ENCODE data around the gene SYT14. TPM values are rescaled to one million over a fixed set of nuclear protein-coding genes. Genes with fewer than 3 reads are reported as not detected.
"Not testable (repeated sequence)": the region's sequence is repeated elsewhere in the genome, so short reads cannot be mapped to it uniquely, and the experiment has no call there.

SYT14 gene
- total RNA-seq, 1 donor from 2014 or later = 0.20 TPM

- DNase-seq (ENCODE audit: low read depth, low spot score) = no peak
Observed at GRCh38 chr1:210024996-210025395, 87.0 kb downstream of the SYT14 start.

- DNase-seq (ENCODE audit: low read depth, low spot score) = no peak
Observed at GRCh38 chr1:210025870-210026269, 87.9 kb downstream of the SYT14 start.

- DNase-seq (ENCODE audit: low read depth, low spot score) = no peak
Observed at GRCh38 chr1:210027994-210028393, 90.0 kb downstream of the SYT14 start.

- DNase-seq (ENCODE audit: low read depth, low spot score) = no peak
Observed at GRCh38 chr1:210031473-210031872, 93.5 kb downstream of the SYT14 start.

- no peak for DNase-seq (ENCODE audit: low read depth, low spot score)
Observed at GRCh38 chr1:210043058-210043457, 105.0 kb downstream of the SYT14 start.

GRCh38 chr1:210049616-210050015 lies 111.6 kb downstream of the SYT14 start:
- no peak for DNase-seq (ENCODE audit: low read depth, low spot score)

- not testable (repeated sequence) for DNase-seq (ENCODE audit: low read depth, low spot score)
Observed at GRCh38 chr1:210050491-210050890, 112.5 kb downstream of the SYT14 start.

GRCh38 chr1:210053126-210053525 lies 115.1 kb downstream of the SYT14 start:
- no peak for DNase-seq (ENCODE audit: low read depth, low spot score)

GRCh38 chr1:210057593-210057992 lies 119.6 kb downstream of the SYT14 start:
- DNase-seq (ENCODE audit: low read depth, low spot score) = no peak

- DNase-seq (ENCODE audit: low read depth, low spot score) = no peak
Observed at GRCh38 chr1:210061992-210062391, 124.0 kb downstream of the SYT14 start.

GRCh38 chr1:210070531-210070930 lies 132.5 kb downstream of the SYT14 start:
- DNase-seq (ENCODE audit: low read depth, low spot score) = no peak

GRCh38 chr1:210072129-210072528 lies 134.1 kb downstream of the SYT14 start:
- DNase-seq (ENCODE audit: low read depth, low spot score) = no peak

GRCh38 chr1:210072896-210073504 lies 135.0 kb downstream of the SYT14 start:
- DNase-seq (ENCODE audit: low read depth, low spot score) = no peak

GRCh38 chr1:210074904-210075303 lies 136.9 kb downstream of the SYT14 start:
- no peak for DNase-seq (ENCODE audit: low read depth, low spot score)

GRCh38 chr1:210076620-210077019 lies 138.6 kb downstream of the SYT14 start:
- DNase-seq (ENCODE audit: low read depth, low spot score) = no peak

GRCh38 chr1:210081494-210081893 lies 143.5 kb downstream of the SYT14 start:
- DNase-seq (ENCODE audit: low read depth, low spot score) = no peak

- DNase-seq (ENCODE audit: low read depth, low spot score) = no peak
Observed at GRCh38 chr1:210085359-210085758, 147.3 kb downstream of the SYT14 start.

- DNase-seq (ENCODE audit: low read depth, low spot score) = no peak
Observed at GRCh38 chr1:210087058-210087457, 149.0 kb downstream of the SYT14 start.

GRCh38 chr1:210089855-210090254 lies 151.8 kb downstream of the SYT14 start:
- DNase-seq (ENCODE audit: low read depth, low spot score) = no peak

GRCh38 chr1:210092366-210092765 lies 154.3 kb downstream of the SYT14 start:
- no peak for DNase-seq (ENCODE audit: low read depth, low spot score)

GRCh38 chr1:210093461-210093860 lies 155.4 kb downstream of the SYT14 start:
- no peak for DNase-seq (ENCODE audit: low read depth, low spot score)

GRCh38 chr1:210098356-210098755 lies 160.3 kb downstream of the SYT14 start:
- DNase-seq (ENCODE audit: low read depth, low spot score) = no peak

GRCh38 chr1:210099921-210100320 lies 161.9 kb downstream of the SYT14 start:
- no peak for DNase-seq (ENCODE audit: low read depth, low spot score)

- no peak for DNase-seq (ENCODE audit: low read depth, low spot score)
Observed at GRCh38 chr1:210104103-210104502, 166.1 kb downstream of the SYT14 start.
